GM12878 (cell line): ENCODE results near the gene WNK1. TPM values are rescaled to one million over a fixed set of nuclear protein-coding genes. Genes with fewer than 3 reads are reported as not detected.

Experiments
- BRCA1 ChIP-seq: IDR thresholded peaks from 2 replicates; pipeline ENCODE4 v1.6.1; 2011; ENCODE audit warnings: low read depth, low read length, improper control_type of control experiment
- SMAD5 ChIP-seq: IDR thresholded peaks from 2 replicates; pipeline ENCODE4 v1.6.1; 2016; ENCODE audit warnings: antibody characterized with exemption, low read depth
- SREBF1 ChIP-seq: IDR thresholded peaks from 2 replicates; pipeline ENCODE4 v1.6.1; 2012; ENCODE audit warnings: mild to moderate bottlenecking, low read length
- TCF7 ChIP-seq: IDR thresholded peaks from 2 replicates; pipeline ENCODE4 v1.6.1; 2014; ENCODE audit warnings: antibody characterized with exemption, borderline replicate concordance
- USF2 ChIP-seq: IDR thresholded peaks from 2 replicates; pipeline ENCODE4 v1.6.1; 2011; ENCODE audit warnings: low read depth, low read length, improper control_type of control experiment, borderline replicate concordance
- ZBTB33 ChIP-seq: fragments of 450-650 bp; IDR thresholded peaks from 2 replicates; pipeline ENCODE4 v1.6.1; 2017; ENCODE audit warnings: mild to moderate bottlenecking
- polyA plus RNA-seq, 11 experiments: library from polyadenylated mRNA; depleted of rRNA in 4 of 11; unstranded in 6 of 11; stranded (reverse) in 5 of 11; fragments of >200 nt; fragmentation: Nextera tagmentation in 4 of 11; fragmentation: Illumina TruSeq in 1 of 11; extraction: Ambion mirVana in 4 of 11; extraction: Trizol in 1 of 11; gene quantifications; 1 replicate in 1 of 11; 2 replicates in 10 of 11; pipeline versions ENCODE4 v1.2.1 to v1.2.3, GENCODE V29; 2011 to 2016; ENCODE audit warnings: inconsistent platforms in 2 of 11, missing spikeins in 2 of 11, low read depth in 1 of 11
- total RNA-seq, 4 experiments: library from RNA; depleted of rRNA in 3 of 4; stranded (reverse); fragments of >200 nt in 3 of 4; fragmentation: Illumina TruSeq in 1 of 4; extraction: Trizol in 1 of 4; gene quantifications; 2 replicates each; pipeline versions ENCODE4 v1.2.1 to v1.2.3, GENCODE V29; 2013 to 2021
- TF ChIP-seq, protein P1 (sequence below): fragments of 450-650 bp; IDR thresholded peaks from 2 replicates; pipeline ENCODE4 v1.6.1; 2016; ENCODE audit warnings: mild to moderate bottlenecking
- TF ChIP-seq, protein P2 (sequence below): fragments of 450-650 bp; formaldehyde crosslinking; IDR thresholded peaks from 2 replicates; pipeline ENCODE4 v1.4.0; 2022; ENCODE audit warnings: mild to moderate bottlenecking, moderate library complexity

The WNK1 gene
- total and polyA plus RNA-seq, 10 of the 15 experiments (the other 5 are each of a cell fraction or from before 2014, with no cell fraction given) = 9.6 to 151 (median 86.6) TPM

- TF ChIP-seq TCF7 = no peak
- TF ChIP-seq, protein P1, sequence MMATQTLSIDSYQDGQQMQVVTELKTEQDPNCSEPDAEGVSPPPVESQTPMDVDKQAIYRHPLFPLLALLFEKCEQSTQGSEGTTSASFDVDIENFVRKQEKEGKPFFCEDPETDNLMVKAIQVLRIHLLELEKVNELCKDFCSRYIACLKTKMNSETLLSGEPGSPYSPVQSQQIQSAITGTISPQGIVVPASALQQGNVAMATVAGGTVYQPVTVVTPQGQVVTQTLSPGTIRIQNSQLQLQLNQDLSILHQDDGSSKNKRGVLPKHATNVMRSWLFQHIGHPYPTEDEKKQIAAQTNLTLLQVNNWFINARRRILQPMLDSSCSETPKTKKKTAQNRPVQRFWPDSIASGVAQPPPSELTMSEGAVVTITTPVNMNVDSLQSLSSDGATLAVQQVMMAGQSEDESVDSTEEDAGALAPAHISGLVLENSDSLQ = no peak
- no peak for TF ChIP-seq BRCA1
- TF ChIP-seq ZBTB33 = no peak
- no peak for TF ChIP-seq USF2
- TF ChIP-seq SMAD5 = no peak
- TF ChIP-seq, protein P2, sequence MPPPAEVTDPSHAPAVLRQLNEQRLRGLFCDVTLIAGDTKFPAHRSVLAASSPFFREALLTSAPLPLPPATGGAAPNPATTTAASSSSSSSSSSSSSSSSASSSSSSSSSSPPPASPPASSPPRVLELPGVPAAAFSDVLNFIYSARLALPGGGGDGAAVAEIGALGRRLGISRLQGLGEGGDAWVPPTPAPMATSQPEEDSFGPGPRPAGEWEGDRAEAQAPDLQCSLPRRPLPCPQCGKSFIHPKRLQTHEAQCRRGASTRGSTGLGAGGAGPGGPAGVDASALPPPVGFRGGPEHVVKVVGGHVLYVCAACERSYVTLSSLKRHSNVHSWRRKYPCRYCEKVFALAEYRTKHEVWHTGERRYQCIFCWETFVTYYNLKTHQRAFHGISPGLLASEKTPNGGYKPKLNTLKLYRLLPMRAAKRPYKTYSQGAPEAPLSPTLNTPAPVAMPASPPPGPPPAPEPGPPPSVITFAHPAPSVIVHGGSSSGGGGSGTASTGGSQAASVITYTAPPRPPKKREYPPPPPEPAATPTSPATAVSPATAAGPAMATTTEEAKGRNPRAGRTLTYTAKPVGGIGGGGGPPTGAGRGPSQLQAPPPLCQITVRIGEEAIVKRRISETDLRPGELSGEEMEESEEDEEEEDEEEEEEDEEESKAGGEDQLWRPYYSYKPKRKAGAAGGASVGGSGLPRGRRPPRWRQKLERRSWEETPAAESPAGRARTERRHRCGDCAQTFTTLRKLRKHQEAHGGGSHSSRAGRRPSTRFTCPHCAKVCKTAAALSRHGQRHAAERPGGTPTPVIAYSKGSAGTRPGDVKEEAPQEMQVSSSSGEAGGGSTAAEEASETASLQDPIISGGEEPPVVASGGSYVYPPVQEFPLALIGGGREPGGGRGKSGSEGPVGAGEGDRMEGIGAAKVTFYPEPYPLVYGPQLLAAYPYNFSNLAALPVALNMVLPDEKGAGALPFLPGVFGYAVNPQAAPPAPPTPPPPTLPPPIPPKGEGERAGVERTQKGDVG (CRISPR knock-in tag) = no peak
- no peak for TF ChIP-seq SREBF1
These were observed 8.9 kb downstream of the WNK1 start (continued) for GRCh38 chr12:761256-761655.
